Upper lobe of right lung (tissue), 1 donor: ENCODE measurements around the gene SLC9A9. TPM values are rescaled to one million over a fixed set of nuclear protein-coding genes. Genes with fewer than 3 reads are reported as not detected.
"Not testable (repeated sequence)": the region's sequence is repeated elsewhere in the genome, so short reads cannot be mapped to it uniquely, and the experiment has no call there.

ENCODE experiments used
- ATAC-seq: fragments of 200-7000 bp; cut with Tn5 transposase; one replicate; pipeline ENCODE4 v1.9.1; 2020; ENCODE audit warnings: mild to moderate bottlenecking, moderate library complexity
- DNase-seq: peaks from one replicate; pipeline ENCODE4 v3.0.0-alpha.2; 2020
- H3K27ac ChIP-seq: fragments of 200-600 bp; one replicate; pipeline ENCODE4 v1.8.0; 2022
- H3K27me3 ChIP-seq: fragments of 200-600 bp; one replicate; pipeline ENCODE4 v1.8.0; 2022; ENCODE audit warnings: mild to moderate bottlenecking
- H3K36me3 ChIP-seq: fragments of 200-600 bp; one replicate; pipeline ENCODE4 v1.8.0; 2022
- H3K4me1 ChIP-seq: fragments of 200-600 bp; one replicate; pipeline ENCODE4 v1.8.0; 2022
- H3K4me3 ChIP-seq: fragments of 200-600 bp; one replicate; pipeline ENCODE4 v1.8.0; 2022; ENCODE audit warnings: mild to moderate bottlenecking
- H3K9me3 ChIP-seq: fragments of 200-600 bp; one replicate; pipeline ENCODE4 v1.8.0; 2022
- CTCF ChIP-seq: fragments of 200-600 bp; IDR thresholded peaks from one replicate; pipeline ENCODE4 v1.8.0; 2022; ENCODE audit warnings: antibody characterized with exemption
- intact Hi-C: fragments of 100-400 bp; cut with DNase I; formaldehyde crosslinking; loops from one replicate; pipeline ENCODE4 v1.11.0; 2022
- total RNA-seq: library from RNA; stranded (reverse); fragmentation: NEBNext Ultra II Directional; extraction: Animal tissue kit (Norgen Biotek cat#: 25700); gene quantifications from one replicate; pipeline ENCODE4 v1.2.1, GENCODE V29; 2021
- donor health status: DM: no; HTN: yes; CAD: no; lungs with severe emphysema.

SLC9A9 gene
- total RNA-seq, 1 donor from 2014 or later: 13.3 TPM

DNA sequence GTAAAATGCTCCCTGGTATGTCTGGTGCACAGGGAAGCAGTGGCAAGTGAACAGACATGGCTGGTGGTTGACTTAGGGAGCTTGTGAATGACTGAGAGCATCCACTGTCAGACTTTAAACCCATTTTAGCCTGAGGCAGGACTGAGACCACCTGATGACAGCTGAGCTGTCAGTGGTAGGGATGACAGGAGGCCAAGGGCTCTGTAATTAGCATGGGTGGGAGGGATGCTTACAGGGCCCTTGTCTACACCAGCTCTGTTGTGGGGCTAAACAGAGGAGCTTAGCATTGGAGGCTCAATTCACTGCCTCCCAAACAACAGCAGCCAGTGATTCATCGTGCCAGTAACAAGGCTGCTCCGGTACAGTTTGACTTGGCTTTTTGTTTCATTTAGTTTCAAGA, 559.3 kb downstream of the SLC9A9 start:
- DNase-seq (no peak), ATAC-seq (no peak)
- no peaks in the 10 kb centered on the region for H3K27me3 ChIP-seq
- intact Hi-C loops: no loop called here
- H3K4me1 ChIP-seq: no peaks in the 10 kb centered on the region
- H3K27ac ChIP-seq: no peak overlapping the region
- H3K4me3 ChIP-seq: no peak overlapping the region
- H3K36me3 ChIP-seq: no peaks in the 10 kb centered on the region
- no peak for TF ChIP-seq CTCF
- H3K9me3 ChIP-seq: no peaks in the 10 kb centered on the region

DNA sequence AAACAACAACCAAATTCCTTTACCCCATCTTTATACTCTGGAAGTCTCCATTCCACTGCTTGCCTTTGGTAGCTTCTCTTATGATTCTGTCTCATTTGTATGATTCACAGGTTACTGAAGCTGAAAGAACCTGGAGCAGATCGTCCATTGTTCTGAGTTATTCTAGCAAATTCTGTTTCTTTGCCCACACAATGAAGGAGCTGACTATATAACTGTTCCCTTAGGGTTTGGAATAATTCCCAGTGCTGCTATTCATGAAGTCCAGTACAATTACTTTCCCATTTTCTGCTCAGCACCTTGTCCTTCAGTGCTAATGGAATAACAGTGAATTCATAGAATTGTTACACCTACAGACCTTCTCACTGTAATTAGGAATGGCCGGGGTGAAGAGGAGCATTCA, 560.9 kb downstream of the SLC9A9 start:
- Histone ChIP-seq H3K27ac (no peak overlapping the region), H3K4me3 (no peak overlapping the region), H3K4me1 (no peaks in the 10 kb centered on the region), H3K36me3 (no peaks in the 10 kb centered on the region), H3K9me3 (no peaks in the 10 kb centered on the region), H3K27me3 (no peaks in the 10 kb centered on the region)
- TF ChIP-seq CTCF: no peak
- no peak for ATAC-seq
- no peak for DNase-seq
- intact Hi-C loops: no loop called here

DNA sequence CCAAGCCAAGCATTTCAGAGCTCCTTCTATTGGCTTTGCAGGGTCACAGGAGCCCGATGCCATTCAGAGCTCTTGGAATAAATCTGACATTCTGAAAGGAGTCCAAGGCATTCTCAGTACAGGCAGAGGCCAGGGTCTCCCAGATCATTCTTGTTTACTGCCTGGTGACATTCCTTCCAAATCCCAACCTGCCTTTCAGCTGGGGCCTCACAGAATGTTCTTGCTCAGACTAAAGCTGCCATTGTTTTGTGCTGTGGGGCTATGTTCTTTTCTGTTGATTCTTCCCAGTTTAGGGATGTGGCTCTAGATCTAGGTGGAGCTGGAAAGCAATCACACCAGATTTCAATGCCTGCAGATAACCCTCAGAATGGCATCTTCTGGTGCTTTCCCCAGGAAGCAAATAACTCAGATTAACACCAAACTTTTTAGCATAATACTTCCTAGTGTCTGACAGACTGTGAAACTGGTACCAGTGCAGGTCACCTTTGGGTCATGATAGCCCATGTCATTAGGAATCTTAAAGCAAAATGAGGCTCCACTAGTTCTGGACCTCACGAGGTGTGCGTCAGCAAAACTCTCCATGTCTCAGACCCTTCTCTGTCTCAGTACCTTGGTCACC, 561.8 kb downstream of the SLC9A9 start:
- no peak overlapping the region for H3K27ac ChIP-seq
- H3K4me3 ChIP-seq: no peak overlapping the region
- TF ChIP-seq CTCF: no peak
- H3K4me1 ChIP-seq: no peaks in the 10 kb centered on the region
- H3K9me3 ChIP-seq: no peaks in the 10 kb centered on the region
- ATAC-seq: no peak
- no peak for DNase-seq
- H3K36me3 ChIP-seq: no peaks in the 10 kb centered on the region
- intact Hi-C loops: no loop called here
- no peaks in the 10 kb centered on the region for H3K27me3 ChIP-seq

DNA sequence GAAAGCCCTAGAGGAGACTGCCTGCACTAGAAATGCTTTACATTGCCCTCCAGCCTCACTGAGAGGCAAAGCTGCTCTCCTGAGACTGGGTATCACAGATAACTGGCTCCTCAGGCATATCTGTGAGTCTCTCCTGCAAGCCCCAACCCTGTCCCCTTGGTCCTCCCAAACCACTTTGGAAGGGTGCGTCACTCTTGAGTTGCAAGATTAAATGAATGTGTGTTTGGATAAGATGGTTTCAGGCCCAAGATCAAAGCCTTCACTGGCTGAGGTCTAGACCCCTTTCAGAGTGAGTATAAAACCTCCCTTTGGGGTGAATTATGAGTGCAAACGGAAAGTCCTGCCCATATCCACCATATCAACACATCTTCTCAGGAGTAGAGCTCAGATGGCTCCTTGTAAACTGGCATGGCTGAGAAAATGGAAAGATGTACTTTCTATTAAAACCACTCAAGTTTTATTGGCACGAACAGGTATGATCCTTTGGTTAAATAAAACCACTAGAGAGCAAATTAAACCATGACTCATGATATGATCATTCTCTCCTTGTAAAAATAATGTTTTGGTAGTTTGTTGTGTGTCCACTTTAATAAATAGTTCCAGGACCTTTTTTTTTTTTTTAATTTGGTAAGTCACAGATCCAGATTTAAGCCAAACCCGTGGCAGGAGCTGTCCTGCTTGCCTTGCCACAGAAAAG, 564.7 kb downstream of the SLC9A9 start:
- no peak for ATAC-seq
- H3K27ac ChIP-seq: no peak overlapping the region
- intact Hi-C loops: no loop called here

DNA sequence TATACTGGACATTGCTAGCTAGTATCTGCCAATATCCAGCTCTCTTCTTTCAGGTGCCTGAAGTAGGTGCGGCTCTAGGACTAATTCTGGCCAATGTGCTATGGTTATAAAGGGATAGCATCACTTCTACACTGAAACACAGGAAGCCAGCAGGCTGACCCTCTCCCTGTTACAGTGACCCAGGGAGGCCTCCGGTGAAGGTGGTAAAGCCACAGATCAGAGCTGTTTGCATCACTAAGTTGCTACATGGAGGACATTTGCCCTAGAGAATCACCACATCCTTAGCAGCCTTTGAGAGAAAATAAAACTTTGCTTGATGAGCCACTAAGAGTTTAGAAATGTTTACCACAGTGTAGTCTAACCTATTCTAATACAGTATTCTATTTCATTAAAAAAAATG, 567.3 kb downstream of the SLC9A9 start:
- H3K9me3 ChIP-seq: no peaks in the 10 kb centered on the region
- intact Hi-C loops: no loop called here
- H3K27me3 ChIP-seq: no peaks in the 10 kb centered on the region
- no peak overlapping the region for H3K27ac ChIP-seq
- ATAC-seq (peak; percentile 35), DNase-seq (no peak)
- H3K4me3 ChIP-seq: no peak overlapping the region
- no peak for TF ChIP-seq CTCF
- H3K4me1 ChIP-seq: no peaks in the 10 kb centered on the region
- H3K36me3 ChIP-seq: no peaks in the 10 kb centered on the region

More for the DNA sequence above, 564.7 kb downstream of the SLC9A9 start:
- no peaks in the 10 kb centered on the region for H3K4me1 ChIP-seq
- H3K27me3 ChIP-seq: no peaks in the 10 kb centered on the region
- no peak overlapping the region for H3K4me3 ChIP-seq
- DNase-seq: no peak
- H3K36me3 ChIP-seq: no peaks in the 10 kb centered on the region
- H3K9me3 ChIP-seq: no peaks in the 10 kb centered on the region
- TF ChIP-seq CTCF: no peak

DNA sequence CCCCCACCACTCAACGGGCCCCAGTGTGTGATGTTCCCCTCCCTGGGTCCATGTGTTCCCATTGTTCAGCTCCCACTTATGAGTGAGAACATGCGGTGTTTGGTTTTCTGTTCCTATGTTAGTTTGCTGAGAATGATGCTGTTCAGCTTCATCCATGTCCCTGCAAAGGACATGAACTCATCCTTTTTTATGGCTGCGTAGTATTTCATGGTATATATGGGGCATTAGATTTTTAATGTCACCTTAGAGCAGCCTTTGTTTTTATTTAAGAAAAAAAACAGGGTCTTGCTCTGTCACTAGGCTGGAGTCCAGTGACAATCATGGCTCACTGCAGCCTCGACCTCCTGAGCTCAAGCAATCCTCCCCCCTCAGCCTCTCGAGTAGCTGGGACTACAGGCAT, 568.7 kb downstream of the SLC9A9 start:
- H3K9me3 ChIP-seq, intact Hi-C loops, DNase-seq, H3K27ac ChIP-seq, ATAC-seq, H3K27me3 ChIP-seq, H3K36me3 ChIP-seq, H3K4me1 ChIP-seq, H3K4me3 ChIP-seq: not testable (repeated sequence)
